ENCODE data around the gene NKX3-2. TPM values are rescaled to one million over a fixed set of nuclear protein-coding genes. Genes with fewer than 3 reads are reported as not detected.

Gene NKX3-2
- total and polyA plus RNA-seq, 9 of the 15 experiments (the other 6 are each of a cell fraction or from before 2014, with no cell fraction given) = 0.03 to 0.81 (median 0.27) TPM; not detected in 1

GRCh38 chr4:13548059-13548983 is 4.0 kb upstream of the NKX3-2 start:
- DNase-seq (ENCODE audit: extremely low read depth in 1 of 4, low spot score in 3 of 4) (no peak), ATAC-seq (no peak), FAIRE-seq (no peak)
- 9% methylated on average over 24 of the region's 35 CpGs for WGBS (ENCODE audit: insufficient coverage, low coverage, missing lambda C conversion rate)
- in situ Hi-C loops (cut with MboI) (loop anchor here (5.0 kb wide), 1 partner anchor 701 kb away; no protein-coding TSS in a partner anchor), intact Hi-C loops (cut with micrococcal nuclease) (loop anchor here (5.0 kb wide), 2 partner anchors 66 to 116 kb away; partner anchors contain the start of gene RAB28)
- Histone ChIP-seq H3K27ac (ENCODE audit: extremely low read depth, low read depth, low read length) (no peak overlapping the region), H3K9me3 (replicated peaks; ENCODE audit: control insufficient read depth, insufficient read depth, low read depth, low read length) (peaks cover 3% of the 10 kb centered on the region; the same call in 1 of the 2 replicates), H3K9me1 (ENCODE audit: control insufficient read depth, insufficient read depth, low read length) (no peaks in the 10 kb centered on the region), H3K4me1 (replicated peaks in 1 of 2; ENCODE audit: control insufficient read depth in 2 of 2, insufficient read depth in 2 of 2, low read length in 2 of 2) (peaks cover 2 to 31% of the 10 kb centered on the region in 2 experiments; a peak in 4 of 5 replicates), H3K27me3 (ENCODE audit: control insufficient read depth in 2 of 2, insufficient read depth in 2 of 2, low read length in 2 of 2) (peaks cover 0 to 4% of the 10 kb centered on the region in 2 experiments; a peak in 1 of 5 replicates), H2AFZ (ENCODE audit: low read depth, low read length) (peak overlapping the region; percentile 51; the same call in 1 of the 2 replicates), H4K20me1 (replicated peaks; ENCODE audit: control insufficient read depth, insufficient read depth, low read length) (no peaks in the 10 kb centered on the region), H3K4me3 (peak overlapping the region; percentile 28), H3K9ac (ENCODE audit: insufficient read depth in 1 of 2, low read depth in 2 of 2, low read length in 2 of 2) (no peak overlapping the region), H3K4me2 (ENCODE audit: insufficient read depth, low read length) (peak overlapping the region; percentile 83), H3K79me2 (ENCODE audit: control insufficient read depth, insufficient read depth, low read length) (no peaks in the 10 kb centered on the region), H3K36me3 (ENCODE audit: control insufficient read depth, insufficient read depth, low read length) (no peaks in the 10 kb centered on the region)
- POLR2A ChIA-PET = no interaction called here
- BruUV-seq (replicated peaks) = no TSS peak
- CTCF ChIA-PET (ENCODE audit: low intra/inter-chr PET ratio) = interaction anchor here (1.0 to 3.7 kb wide), 2 partner anchors 696 to 824 kb away, joined by 3 to 25 read pairs; no protein-coding TSS in a partner anchor
- TF ChIP-seq ARNT (IDR thresholded peaks at IDR 0.05) (0 out of 4 replicates have a peak, but pooled peaks of 1 of the 2 experiments have one; percentile 26), TFAM (CRISPR knock-in tag; conservative IDR thresholded peaks at IDR 0.05) (no peak), BCOR (IDR thresholded peaks at IDR 0.05) (peak; percentile 77), PML (IDR thresholded peaks at IDR 0.05; ENCODE audit: low read length) (no peak), HDAC2 (IDR thresholded peaks at IDR 0.05) (peak; percentile 58; the same call in 1 of the 2 replicates), ZNF561 (CRISPR knock-in tag; conservative IDR thresholded peaks at IDR 0.05) (no peak), FOXA1 (IDR thresholded peaks at IDR 0.05; ENCODE audit: borderline replicate concordance) (no peak), ZNF77 (CRISPR knock-in tag; IDR thresholded peaks at IDR 0.05) (no peak), DMBX1 (CRISPR knock-in tag; IDR thresholded peaks at IDR 0.05; ENCODE audit: borderline replicate concordance) (no peak), C11orf30 (IDR thresholded peaks at IDR 0.05; ENCODE audit: low read depth) (no peak), ADNP (tag; IDR thresholded peaks at IDR 0.05) (peak; percentile 82), POLR2H (tag; IDR thresholded peaks at IDR 0.05; ENCODE audit: low read depth) (no peak), RNF2 (IDR thresholded peaks at IDR 0.05) (no peak), ILF3 (IDR thresholded peaks at IDR 0.05; ENCODE audit: borderline replicate concordance) (no peak), POLR3A (IDR thresholded peaks at IDR 0.05; ENCODE audit: borderline replicate concordance, extremely low read depth, insufficient read depth, insufficient read length) (no peak), CSDE1 (IDR thresholded peaks at IDR 0.05) (no peak), KDM1A (IDR thresholded peaks at IDR 0.05) (peak; percentile 47 to 77; a peak in 3 of 4 replicates), THRB (CRISPR knock-in tag; conservative IDR thresholded peaks at IDR 0.05) (no peak), VEZF1 (CRISPR knock-in tag; IDR thresholded peaks at IDR 0.05) (peak; percentile 13; the same call in 1 of the 2 replicates), RBM25 (IDR thresholded peaks at IDR 0.05; ENCODE audit: low read depth, low read length, severe bottlenecking) (peak; percentile 93), ZNF274 (IDR thresholded peaks at IDR 0.05; ENCODE audit: borderline replicate concordance, low read depth, low read length) (no peak)
